ENCODE data around the gene MTMR2. TPM values are rescaled to one million over a fixed set of nuclear protein-coding genes. Genes with fewer than 3 reads are reported as not detected.

The MTMR2 gene
- 35.9 and 55.5 TPM in 2 replicates for total RNA-seq

GRCh38 chr11:95923728-95924413 is at the start of gene MTMR2:
MTMR2 (minus strand) TSS chr11:95924107; CDS start chr11:95923954, 153 bp downstream.

GRCh38 chr11:95790123-95790932 is 133.6 kb downstream of the MTMR2 start, which contains the start of gene CEP57:
CEP57 (plus strand) TSS chr11:95790498; CDS start chr11:95790699, 201 bp downstream.

DNA sequence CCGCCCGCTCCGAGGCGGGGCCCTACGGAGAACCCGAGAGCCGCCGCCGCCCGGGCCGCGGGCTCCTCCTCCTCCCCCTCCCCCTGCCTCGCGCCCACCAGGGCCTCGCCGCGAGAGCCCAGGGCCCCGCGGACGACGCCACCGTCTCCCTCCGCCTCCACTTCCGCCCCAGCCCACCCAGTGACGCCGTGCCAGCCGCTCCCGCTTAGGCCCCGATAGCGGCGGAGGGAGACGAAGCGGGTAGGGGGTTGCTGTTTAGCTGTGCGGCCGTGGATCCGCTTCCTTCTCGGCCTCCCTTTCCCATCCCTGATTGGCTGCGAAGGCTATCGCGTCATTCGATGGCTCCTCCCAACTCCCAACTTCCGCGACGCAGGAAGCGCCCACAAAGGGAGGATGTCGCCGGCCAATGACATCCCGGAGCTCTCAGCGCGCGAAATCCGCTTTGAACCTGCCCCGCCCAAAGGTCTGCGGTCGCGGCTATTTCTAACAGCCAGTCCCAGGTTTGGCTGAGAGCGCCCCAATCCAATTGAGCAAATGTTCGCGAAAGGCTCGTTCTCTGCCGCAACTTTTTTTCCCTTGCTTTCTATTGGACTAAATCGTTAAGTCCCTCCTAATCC is 134.3 kb downstream of the MTMR2 start, which contains the start of gene FAM76B:
TSS of gene FAM76B (minus strand) at position 277 of the 617 bp plus-strand sequence. CDS start 304 bp downstream, outside the sequence.

Other genes with a start within 250 kb of the MTMR2 start
- 16.7 and 24.0 TPM in 2 replicates for gene FAM76B, start 134.3 kb downstream of the MTMR2 start, total RNA-seq
- 26.9 and 38.6 TPM in 2 replicates for gene CEP57, start 133.6 kb downstream of the MTMR2 start, total RNA-seq

All from bladder microvascular endothelial cell (primary cell).